Measurements from ENCODE around the gene C22orf23.

DNA sequence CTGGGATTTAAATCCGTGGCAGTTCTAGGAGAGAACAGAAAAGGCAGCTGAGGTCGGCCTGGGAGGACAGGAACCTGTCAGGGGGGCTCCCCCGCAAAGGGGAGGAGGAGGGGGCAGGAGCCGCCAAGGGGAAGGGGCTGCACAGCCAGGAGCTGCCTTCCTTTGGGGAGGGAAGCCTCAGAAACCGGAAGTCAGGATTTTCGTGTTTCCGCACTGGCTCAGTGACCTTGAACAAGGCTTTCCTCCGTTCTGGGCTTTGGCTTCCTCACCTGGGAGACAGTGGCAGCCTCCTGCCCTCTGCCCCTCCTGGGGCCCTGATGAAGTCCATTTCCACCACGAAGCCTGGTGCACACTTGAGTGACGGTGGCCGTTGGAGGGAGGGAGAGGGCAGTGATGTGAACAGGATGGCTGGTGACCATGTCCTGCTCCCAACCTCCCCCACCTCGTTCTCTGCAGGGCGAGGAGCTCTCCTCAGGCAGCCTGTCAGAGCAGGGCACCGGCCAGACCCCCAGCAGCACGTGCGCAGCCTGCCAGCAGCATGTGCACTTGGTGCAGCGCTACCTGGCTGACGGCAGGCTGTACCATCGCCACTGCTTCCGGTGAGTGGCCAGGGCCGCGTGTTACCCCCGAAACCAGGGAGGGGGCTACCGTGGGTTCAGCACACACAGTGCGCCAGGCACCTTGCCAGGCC, 34.7 kb downstream of the C22orf23 start:
- TF ChIP-seq, protein P1, sequence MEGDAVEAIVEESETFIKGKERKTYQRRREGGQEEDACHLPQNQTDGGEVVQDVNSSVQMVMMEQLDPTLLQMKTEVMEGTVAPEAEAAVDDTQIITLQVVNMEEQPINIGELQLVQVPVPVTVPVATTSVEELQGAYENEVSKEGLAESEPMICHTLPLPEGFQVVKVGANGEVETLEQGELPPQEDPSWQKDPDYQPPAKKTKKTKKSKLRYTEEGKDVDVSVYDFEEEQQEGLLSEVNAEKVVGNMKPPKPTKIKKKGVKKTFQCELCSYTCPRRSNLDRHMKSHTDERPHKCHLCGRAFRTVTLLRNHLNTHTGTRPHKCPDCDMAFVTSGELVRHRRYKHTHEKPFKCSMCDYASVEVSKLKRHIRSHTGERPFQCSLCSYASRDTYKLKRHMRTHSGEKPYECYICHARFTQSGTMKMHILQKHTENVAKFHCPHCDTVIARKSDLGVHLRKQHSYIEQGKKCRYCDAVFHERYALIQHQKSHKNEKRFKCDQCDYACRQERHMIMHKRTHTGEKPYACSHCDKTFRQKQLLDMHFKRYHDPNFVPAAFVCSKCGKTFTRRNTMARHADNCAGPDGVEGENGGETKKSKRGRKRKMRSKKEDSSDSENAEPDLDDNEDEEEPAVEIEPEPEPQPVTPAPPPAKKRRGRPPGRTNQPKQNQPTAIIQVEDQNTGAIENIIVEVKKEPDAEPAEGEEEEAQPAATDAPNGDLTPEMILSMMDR (optimal IDR thresholded peaks at IDR 0.05 in 1 of 3, IDR thresholded peaks at IDR 0.05 in 1 of 3, conservative IDR thresholded peaks at IDR 0.05 in 1 of 3; ENCODE audit: extremely low read depth in 1 of 3, insufficient read depth in 2 of 3, low read length in 3 of 3): no peak
- no peak for TF ChIP-seq EZH2 (IDR thresholded peaks at IDR 0.05; ENCODE audit: low read length)
